Ovary (tissue), 9 donors: Measurements from ENCODE around the gene ATP2B2. TPM values are rescaled to one million over a fixed set of nuclear protein-coding genes. Genes with fewer than 3 reads are reported as not detected.

Experiments used
- DNase-seq, 5 donors: peaks; one replicate each; pipeline ENCODE4 v3.0.0-alpha.2; 2019 to 2020
- H3K27ac ChIP-seq, 2 donors: fragments of 200-600 bp; one replicate each; pipeline versions ENCODE4 v1.5.1 to v1.8.0; 2019 to 2022
- H3K27me3 ChIP-seq: fragments of 200-600 bp; one replicate; pipeline ENCODE4 v1.8.0; 2022
- H3K36me3 ChIP-seq: fragments of 200-600 bp; sonication (generic); one replicate; pipeline ENCODE4 v1.5.1; 2019
- H3K4me1 ChIP-seq: one replicate; pipeline ENCODE4 v1.8.1; 2013; ENCODE audit warnings: mild to moderate bottlenecking, moderate library complexity; ENCODE audit not compliant: insufficient read depth
- H3K4me3 ChIP-seq: fragments of 200-600 bp; sonication (generic); one replicate; pipeline ENCODE4 v1.5.1; 2017
- H3K9me3 ChIP-seq, 2 donors: fragments of 200-600 bp in 1 of 2; sonication (generic) in 1 of 2; one replicate each; pipeline versions ENCODE4 v1.5.1 to v1.8.1; 2013 to 2019; ENCODE audit warnings: mild to moderate bottlenecking in 1 of 2, moderate library complexity in 1 of 2
- EP300 ChIP-seq: sonication (generic); formaldehyde crosslinking; IDR thresholded peaks from one replicate; pipeline ENCODE4 v1.6.1; 2017; ENCODE audit warnings: antibody characterized with exemption
- POLR2A ChIP-seq: fragments of 450-650 bp; IDR thresholded peaks from one replicate; pipeline ENCODE4 v1.6.1; 2017; ENCODE audit warnings: antibody characterized with exemption, mild to moderate bottlenecking, moderate library complexity
- WGBS, 3 donors: extraction: QIAGEN DNeasy Blood & Tissue Kit in 1 of 3; methylation state at CpG; one replicate each; pipeline versions ENCODE4 v1.1.5 to v1.1.7; 2013 to 2017; 5-methylcytosine and 5-hydroxymethylcytosine counted together
- intact Hi-C, 4 donors: fragments of 100-400 bp; cut with DNase I; formaldehyde crosslinking; loops; one replicate each; pipeline versions ENCODE4 v1.11.0 to v1.15.1; 2022 to 2023
- polyA plus RNA-seq, 2 donors: library from polyadenylated mRNA; stranded (reverse); fragments of 200-250 nt in 1 of 2; fragments of 350-450 nt in 1 of 2; fragmentation: Illumina TruSeq in 1 of 2; extraction: RNeasy Lipid Tissue Mini Kit (QIAGEN cat#74804) in 1 of 2; gene quantifications; one replicate each; pipeline ENCODE4 v1.2.3, GENCODE V29; 2013 to 2014
- total RNA-seq, 7 donors: library from RNA; depleted of rRNA in 2 of 7; stranded (reverse); fragments of >200 nt in 2 of 7; fragmentation: NEBNext Ultra II Directional in 3 of 7; extraction: Animal tissue kit (Norgen Biotek cat#: 25700) in 3 of 7; gene quantifications; one replicate each; pipeline versions ENCODE4 v1.1.0 to v1.2.4, GENCODE V29; 2016 to 2023
- TF ChIP-seq, protein P1 (sequence below), 3 donors: fragments of 450-650 bp in 2 of 3; fragments of 200-600 bp in 1 of 3; IDR thresholded peaks; one replicate each; pipeline versions ENCODE4 v1.5.1 to v1.8.0; 2016 to 2022; ENCODE audit warnings: antibody characterized with exemption in 3 of 3, mild to moderate bottlenecking in 1 of 3
- donor health status: DM: no; HTN: no; CAD: no; lungs with moderate emphysema.
- donor health status: DM: no; HTN: no; CAD: no.
- donor health status: Bipolar disorder and iron deficiency.
- donor health status: DM: yes; HTN: yes; CAD: no.
- donor health status: DM: no; HTN: no; CAD: no.
- donor health status: DM: yes; HTN: yes; CAD: no.

Gene ATP2B2
- total and polyA plus RNA-seq, 9 donors: 0.05 to 11.6 (median 0.52) TPM; not detected in 2

DNA sequence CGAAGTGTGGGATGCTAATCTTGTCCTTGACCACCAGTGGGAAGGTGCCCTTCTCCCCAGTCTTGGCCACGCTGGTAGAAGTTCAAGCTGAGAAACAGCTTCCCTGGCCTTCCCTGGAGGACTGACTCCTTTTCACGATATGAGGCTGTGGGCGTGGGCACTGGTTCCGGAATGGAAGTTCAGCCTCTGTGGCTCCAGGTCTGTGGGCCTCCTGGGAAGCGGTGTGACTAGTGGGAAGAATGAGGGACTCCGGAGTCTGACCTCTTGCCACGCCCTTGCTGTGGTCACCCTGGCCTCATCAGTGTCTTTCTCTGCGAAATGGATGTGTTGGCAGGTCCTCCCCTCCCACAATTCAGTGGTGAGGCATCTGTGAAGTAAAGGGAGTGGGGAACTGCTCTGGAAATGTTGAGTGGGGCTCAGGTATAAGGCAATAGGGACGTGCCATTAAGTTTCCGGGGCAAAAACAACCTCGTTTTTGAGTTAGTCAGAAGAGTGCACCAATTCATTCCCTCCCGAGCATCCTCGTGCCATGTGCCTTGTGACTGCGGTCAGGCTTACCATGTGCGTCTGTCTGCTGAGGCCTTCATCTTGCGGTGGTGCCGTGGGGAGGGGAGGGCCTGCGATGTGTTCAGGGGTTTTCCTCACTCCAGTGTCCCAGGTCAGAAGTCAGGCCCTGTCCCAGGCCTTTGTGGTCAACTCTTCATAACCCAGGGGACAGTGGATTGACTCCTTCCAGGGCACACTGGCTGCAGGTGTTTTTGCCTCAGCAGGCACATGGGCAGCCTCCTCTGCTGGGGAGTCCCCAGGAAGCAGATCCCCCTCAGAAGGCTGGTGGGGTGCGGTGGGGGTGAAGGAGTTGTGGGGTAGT lies 172.7 kb downstream of the ATP2B2 start:
- Histone ChIP-seq H3K4me1 (no peaks in the 10 kb centered on the region), H3K4me3 (no peak overlapping the region), H3K9me3 (no peaks in the 10 kb centered on the region), H3K27me3 (no peaks in the 10 kb centered on the region), H3K36me3 (no peaks in the 10 kb centered on the region), H3K27ac (no peak overlapping the region)
- intact Hi-C loops: no loop called here
- WGBS, 3 donors: 84 to 91% (median 86%) methylated on average over 20 of the region's 20 CpGs
- TF ChIP-seq EP300: no peak
- TF ChIP-seq POLR2A: no peak
- TF ChIP-seq, protein P1, sequence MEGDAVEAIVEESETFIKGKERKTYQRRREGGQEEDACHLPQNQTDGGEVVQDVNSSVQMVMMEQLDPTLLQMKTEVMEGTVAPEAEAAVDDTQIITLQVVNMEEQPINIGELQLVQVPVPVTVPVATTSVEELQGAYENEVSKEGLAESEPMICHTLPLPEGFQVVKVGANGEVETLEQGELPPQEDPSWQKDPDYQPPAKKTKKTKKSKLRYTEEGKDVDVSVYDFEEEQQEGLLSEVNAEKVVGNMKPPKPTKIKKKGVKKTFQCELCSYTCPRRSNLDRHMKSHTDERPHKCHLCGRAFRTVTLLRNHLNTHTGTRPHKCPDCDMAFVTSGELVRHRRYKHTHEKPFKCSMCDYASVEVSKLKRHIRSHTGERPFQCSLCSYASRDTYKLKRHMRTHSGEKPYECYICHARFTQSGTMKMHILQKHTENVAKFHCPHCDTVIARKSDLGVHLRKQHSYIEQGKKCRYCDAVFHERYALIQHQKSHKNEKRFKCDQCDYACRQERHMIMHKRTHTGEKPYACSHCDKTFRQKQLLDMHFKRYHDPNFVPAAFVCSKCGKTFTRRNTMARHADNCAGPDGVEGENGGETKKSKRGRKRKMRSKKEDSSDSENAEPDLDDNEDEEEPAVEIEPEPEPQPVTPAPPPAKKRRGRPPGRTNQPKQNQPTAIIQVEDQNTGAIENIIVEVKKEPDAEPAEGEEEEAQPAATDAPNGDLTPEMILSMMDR (IDR thresholded peaks at IDR 0.05): no peak
- no peak for DNase-seq

DNA sequence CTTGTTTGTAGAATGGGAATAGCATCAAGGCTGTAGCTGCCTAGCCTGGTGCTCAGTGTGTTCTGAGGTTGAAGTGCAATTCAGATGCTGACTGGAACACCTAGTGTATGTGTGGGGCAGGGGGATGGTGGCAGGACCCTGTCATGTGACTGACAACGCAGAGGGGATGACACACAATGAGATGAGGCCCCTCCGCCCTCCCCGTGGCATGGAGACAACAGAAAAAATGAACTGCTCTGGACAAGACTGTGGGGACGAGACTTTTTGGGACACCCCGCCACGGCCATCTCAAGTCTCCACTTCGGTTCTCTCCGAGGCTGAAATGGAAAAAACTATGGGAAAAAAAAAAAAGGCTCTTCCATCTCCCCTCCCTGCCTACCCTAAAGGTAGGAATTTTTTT lies 174.1 kb downstream of the ATP2B2 start:
- Histone ChIP-seq H3K9me3 (no peaks in the 10 kb centered on the region), H3K27ac (no peak overlapping the region), H3K27me3 (no peaks in the 10 kb centered on the region), H3K4me1 (no peaks in the 10 kb centered on the region), H3K36me3 (no peaks in the 10 kb centered on the region), H3K4me3 (no peak overlapping the region)
- DNase-seq: no peak
- TF ChIP-seq, protein P1 (IDR thresholded peaks at IDR 0.05): no peak
- TF ChIP-seq POLR2A (no peak), EP300 (no peak)
- 76 to 86% (median 81%) methylated on average over 8 of the region's 8 CpGs for WGBS, 3 donors
- intact Hi-C loops: no loop called here

DNA sequence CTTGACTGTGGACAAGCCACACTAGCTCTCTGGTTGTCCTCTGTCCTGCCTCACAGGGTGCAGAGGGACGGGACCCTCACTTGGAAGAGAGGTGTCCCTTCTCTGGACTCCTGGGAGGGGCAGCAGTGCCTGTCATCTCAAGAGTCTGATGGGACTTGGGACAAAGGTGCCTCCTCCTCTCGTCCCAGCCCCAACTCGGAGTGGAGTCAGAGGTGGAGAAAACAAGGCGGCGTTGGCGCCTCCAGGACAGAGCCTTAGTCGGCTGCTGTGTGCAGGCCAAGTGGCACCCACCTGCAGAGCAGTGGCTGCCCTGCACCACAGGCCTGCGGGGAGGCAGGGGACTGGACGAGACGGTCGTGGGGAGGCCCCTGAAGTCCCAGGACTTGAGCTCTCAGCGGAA lies 175.1 kb downstream of the ATP2B2 start:
- Histone ChIP-seq H3K27me3 (no peaks in the 10 kb centered on the region), H3K4me3 (no peak overlapping the region), H3K27ac (no peak overlapping the region), H3K36me3 (no peaks in the 10 kb centered on the region), H3K9me3 (no peaks in the 10 kb centered on the region), H3K4me1 (no peaks in the 10 kb centered on the region)
- intact Hi-C loops: no loop called here
- WGBS, 3 donors: 66 to 75% (median 72%) methylated on average over 12 of the region's 12 CpGs
- no peak for TF ChIP-seq POLR2A
- no peak for TF ChIP-seq EP300
- TF ChIP-seq, protein P1 (IDR thresholded peaks at IDR 0.05): no peak
- no peak for DNase-seq

DNA sequence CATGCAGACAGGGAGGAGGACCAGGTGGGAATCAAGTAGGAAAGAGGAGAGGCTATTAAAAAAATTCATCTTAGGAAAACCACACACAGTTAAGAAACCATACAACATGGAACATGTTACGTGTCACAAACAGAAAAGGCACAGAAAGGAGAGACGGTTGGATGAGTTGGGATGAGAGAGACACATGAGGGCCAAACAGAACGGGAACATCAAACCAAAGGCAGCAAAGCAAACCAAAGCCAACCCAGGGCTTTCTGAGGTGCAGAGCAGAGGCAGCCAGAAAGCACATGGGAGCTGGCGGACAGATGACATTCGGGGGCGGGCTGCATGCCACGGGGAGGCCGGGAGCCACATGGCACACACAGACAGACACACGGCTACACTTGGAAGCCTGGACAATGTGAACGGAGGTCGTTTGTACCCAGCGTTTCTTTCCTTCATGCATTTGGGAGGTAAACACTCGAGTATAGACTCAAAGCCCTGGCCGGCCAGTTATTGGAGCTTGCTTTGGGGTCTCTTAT lies 175.8 kb downstream of the ATP2B2 start:
- H3K27ac ChIP-seq: no peak overlapping the region
- H3K9me3 ChIP-seq: no peaks in the 10 kb centered on the region
- H3K4me1 ChIP-seq: no peaks in the 10 kb centered on the region
- TF ChIP-seq EP300: no peak
- TF ChIP-seq, protein P1 (IDR thresholded peaks at IDR 0.05): no peak
- no peak for TF ChIP-seq POLR2A
- no peaks in the 10 kb centered on the region for H3K36me3 ChIP-seq
- no peak for DNase-seq
- intact Hi-C loops: no loop called here
- WGBS, 3 donors: 61 to 66% (median 66%) methylated on average over 14 of the region's 14 CpGs
- H3K27me3 ChIP-seq: no peaks in the 10 kb centered on the region
- no peak overlapping the region for H3K4me3 ChIP-seq
